ENCODE data around the gene ADA.
"Not testable (repeated sequence)": the region's sequence is repeated elsewhere in the genome, so short reads cannot be mapped to it uniquely, and the experiment has no call there.

The ADA gene

GRCh38 chr20:44678990-44679611 lies 27.6 kb upstream of the ADA start:
- no peak for DNase-seq (ENCODE audit: low spot score)

GRCh38 chr20:44678242-44678641 lies 26.7 kb upstream of the ADA start:
- DNase-seq (ENCODE audit: low spot score) = no peak

GRCh38 chr20:44672318-44672902 lies 20.9 kb upstream of the ADA start:
- not testable (repeated sequence) for DNase-seq (ENCODE audit: low spot score)

GRCh38 chr20:44671541-44671940 lies 20.0 kb upstream of the ADA start:
- DNase-seq (ENCODE audit: low spot score) = not testable (repeated sequence)

GRCh38 chr20:44670851-44671250 lies 19.4 kb upstream of the ADA start:
- not testable (repeated sequence) for DNase-seq (ENCODE audit: low spot score)

GRCh38 chr20:44666066-44666465 lies 14.6 kb upstream of the ADA start:
- DNase-seq (ENCODE audit: low spot score) = no peak

GRCh38 chr20:44664131-44664530 lies 12.6 kb upstream of the ADA start:
- no peak for DNase-seq (ENCODE audit: low spot score)

GRCh38 chr20:44662261-44662660 lies 10.8 kb upstream of the ADA start:
- DNase-seq (ENCODE audit: low spot score) = no peak

GRCh38 chr20:44660581-44660980 lies 9.1 kb upstream of the ADA start:
- no peak for DNase-seq (ENCODE audit: low spot score)

- no peak for DNase-seq (ENCODE audit: low spot score)
Measured at GRCh38 chr20:44659931-44660330, 8.4 kb upstream of the ADA start.

- no peak for DNase-seq (ENCODE audit: low spot score)
Measured at GRCh38 chr20:44658810-44659209, 7.3 kb upstream of the ADA start.

- DNase-seq (ENCODE audit: low spot score) = no peak
Measured at GRCh38 chr20:44657875-44658274, 6.4 kb upstream of the ADA start.

GRCh38 chr20:44656448-44656847 lies 4.9 kb upstream of the ADA start:
- DNase-seq (ENCODE audit: low spot score) = no peak

- DNase-seq (ENCODE audit: low spot score) = not testable (repeated sequence)
Measured at GRCh38 chr20:44654210-44654609, 2.7 kb upstream of the ADA start.

GRCh38 chr20:44653546-44653945 lies 2.0 kb upstream of the ADA start:
- no peak for DNase-seq (ENCODE audit: low spot score)

- DNase-seq (ENCODE audit: low spot score) = no peak
Measured at GRCh38 chr20:44651434-44651683, 140 bp downstream of the ADA start.

- DNase-seq (ENCODE audit: low spot score) = no peak
Measured at GRCh38 chr20:44650771-44651433, 597 bp downstream of the ADA start.

GRCh38 chr20:44649976-44650375 lies 1.5 kb downstream of the ADA start:
- DNase-seq (ENCODE audit: low spot score) = no peak

GRCh38 chr20:44649126-44649525 lies 2.4 kb downstream of the ADA start:
- no peak for DNase-seq (ENCODE audit: low spot score)

- no peak for DNase-seq (ENCODE audit: low spot score)
Measured at GRCh38 chr20:44648579-44648978, 2.9 kb downstream of the ADA start.

GRCh38 chr20:44648068-44648467 lies 3.4 kb downstream of the ADA start:
- no peak for DNase-seq (ENCODE audit: low spot score)

GRCh38 chr20:44646641-44647274 lies 4.7 kb downstream of the ADA start:
- DNase-seq (ENCODE audit: low spot score) = no peak

- no peak for DNase-seq (ENCODE audit: low spot score)
Measured at GRCh38 chr20:44646023-44646640, 5.4 kb downstream of the ADA start.

All from hematopoietic multipotent progenitor cell treated with erythropoietin and hydrocortisone succinate and interleukin-3 and kit ligand, for 15 days (in vitro differentiated cells).